GM12878 (cell line): Measurements from ENCODE around the gene CLCNKB. TPM values are rescaled to one million over a fixed set of nuclear protein-coding genes. Genes with fewer than 3 reads are reported as not detected.

Experiments
- ATAC-seq: fragments of 200-7000 bp; cut with Tn5 transposase; 3 replicates; pipeline ENCODE4 v1.9.1; 2020; ENCODE audit warnings: mild to moderate bottlenecking, moderate library complexity
- BruUV-seq: library from RNA; stranded (reverse); fragments of 400-500 nt; replicated peaks from 2 replicates; lab custom pipeline; 2021; lab: Mats Ljungman, UMichigan
- CTCF ChIA-PET: fragments of 300-600 bp; sonication (Branson Sonifier 250); formaldehyde crosslinking; extraction: SDS; loops from one replicate; lab custom pipeline; 2021; ENCODE audit warnings: inconsistent platforms; lab: Yijun Ruan, JAX
- POLR2A ChIA-PET: fragments of 350-600 bp; formaldehyde crosslinking; extraction: SDS; loops from one replicate; lab custom pipeline; 2021; ENCODE audit warnings: inconsistent platforms; lab: Charles Lee
- RAD21 ChIA-PET: fragments of 300-600 bp; sonication (Branson Sonifier 250); formaldehyde crosslinking; loops from one replicate; lab custom pipeline; 2023; ENCODE audit warnings: antibody characterized with exemption; ENCODE audit not compliant: unreplicated experiment; lab: Charles Lee
- SMC1A ChIA-PET: fragments of 300-600 bp; sonication (Branson Sonifier 250); formaldehyde crosslinking; loops from one replicate; lab custom pipeline; 2023; ENCODE audit not compliant: unreplicated experiment, uncharacterized antibody; lab: Charles Lee
- DNase-seq: peaks from one replicate; pipeline ENCODE4 v3.0.0-alpha.2; 2011; ENCODE audit warnings: low read depth, low spot score
- FAIRE-seq: peaks from 3 replicates; lab custom pipeline; 2011; peaks lifted over from hg19 to GRCh38; lab: Jason Lieb, UNC
- H2AFZ ChIP-seq: 2 replicates; pipeline ENCODE4 v1.6.0; 2011; ENCODE audit warnings: low read depth, low read length, control low read depth; ENCODE audit not compliant: control insufficient read depth
- H3K27ac ChIP-seq: 2 replicates; pipeline ENCODE4 v1.5.1; 2011; ENCODE audit warnings: control low read depth; ENCODE audit not compliant: control insufficient read depth, insufficient read depth
- H3K27me3 ChIP-seq, 2 experiments: replicated peaks in 1 of 2; 2 replicates each; pipeline versions ENCODE4 v1.6.0 to v1.6.1; 2011; ENCODE audit warnings: low read length in 1 of 2; ENCODE audit not compliant: control insufficient read depth in 2 of 2, insufficient read depth in 2 of 2
- H3K36me3 ChIP-seq, 2 experiments: 2 replicates each; pipeline ENCODE4 v1.5.1; 2011; ENCODE audit warnings: low read length in 1 of 2; ENCODE audit not compliant: control insufficient read depth in 2 of 2, insufficient read depth in 2 of 2
- H3K4me1 ChIP-seq: 2 replicates; pipeline ENCODE4 v1.6.1; 2011; ENCODE audit warnings: mild to moderate bottlenecking, low read length, moderate library complexity, mixed read lengths; ENCODE audit not compliant: control insufficient read depth, insufficient read depth
- H3K4me2 ChIP-seq: 2 replicates; pipeline ENCODE4 v1.6.0; 2011; ENCODE audit warnings: control low read depth; ENCODE audit not compliant: control insufficient read depth, insufficient read depth
- H3K4me3 ChIP-seq: fragments of 200-600 bp; sonication (generic); 2 replicates; pipeline ENCODE4 v1.5.1; 2016
- H3K79me2 ChIP-seq: 2 replicates; pipeline ENCODE4 v1.6.0; 2011; ENCODE audit warnings: low read length; ENCODE audit not compliant: control insufficient read depth, insufficient read depth
- H3K9ac ChIP-seq: 2 replicates; pipeline ENCODE4 v1.8.0; 2011; ENCODE audit warnings: low read length, control low read depth, mixed read lengths; ENCODE audit not compliant: control insufficient read depth, insufficient read depth
- H3K9me3 ChIP-seq: replicated peaks from 3 replicates; pipeline ENCODE4 v1.5.1; 2011; ENCODE audit warnings: mild to moderate bottlenecking, low read length; ENCODE audit not compliant: control insufficient read depth, insufficient read depth
- H4K20me1 ChIP-seq: 2 replicates; pipeline ENCODE4 v1.6.0; 2011; ENCODE audit not compliant: control insufficient read depth, insufficient read depth
- CHD2 ChIP-seq: IDR thresholded peaks from 2 replicates; pipeline ENCODE4 v1.6.1; 2011; ENCODE audit warnings: low read depth, low read length, improper control_type of control experiment, borderline replicate concordance
- HCFC1 ChIP-seq: fragments of 150-350 bp; IDR thresholded peaks from 2 replicates; pipeline ENCODE4 v1.6.1; 2014; ENCODE audit warnings: low read length
- NFYB ChIP-seq: IDR thresholded peaks from 2 replicates; pipeline ENCODE4 v1.6.1; 2011; ENCODE audit warnings: low read depth, mild to moderate bottlenecking, low read length, improper control_type of control experiment, moderate library complexity; ENCODE audit not compliant: insufficient read depth
- RAD21 ChIP-seq: IDR thresholded peaks from 2 replicates; pipeline ENCODE4 v1.6.1; 2011; ENCODE audit warnings: mild to moderate bottlenecking, low read depth, low read length, moderate library complexity; ENCODE audit not compliant: insufficient read depth
- SMARCA5 ChIP-seq: fragments of 450-650 bp; IDR thresholded peaks from 2 replicates; pipeline ENCODE4 v1.6.1; 2017; ENCODE audit warnings: mild to moderate bottlenecking
- YY1 ChIP-seq: IDR thresholded peaks from 2 replicates; pipeline ENCODE4 v1.6.1; 2011; ENCODE audit warnings: low read depth, mild to moderate bottlenecking, low read length
- ZNF217 ChIP-seq: fragments of 450-650 bp; IDR thresholded peaks from 2 replicates; pipeline ENCODE4 v1.6.1; 2017; ENCODE audit warnings: antibody characterized with exemption, mild to moderate bottlenecking
- WGBS: methylation state at CpG from one replicate; pipeline ENCODE4 v1.1.6; 2016; ENCODE audit warnings: low lambda C conversion rate; ENCODE audit not compliant: insufficient replicate concordance, insufficient coverage; ENCODE audit errors: missing lambda C conversion rate; 5-methylcytosine and 5-hydroxymethylcytosine counted together
- in situ Hi-C: fragments of 300-500 bp; cut with MboI; formaldehyde crosslinking; loops from 9 replicates; pipeline ENCODE4 v1.14.3; 2018; ENCODE audit warnings: mixed read lengths
- intact Hi-C: fragments of 100-400 bp; cut with micrococcal nuclease; formaldehyde crosslinking; loops from one replicate; pipeline ENCODE4 v1.14.2; 2022; ENCODE audit not compliant: unreplicated experiment
- polyA plus RNA-seq, 11 experiments: library from polyadenylated mRNA; depleted of rRNA in 4 of 11; unstranded in 6 of 11; stranded (reverse) in 5 of 11; fragments of >200 nt; fragmentation: Nextera tagmentation in 4 of 11; fragmentation: Illumina TruSeq in 1 of 11; extraction: Ambion mirVana in 4 of 11; extraction: Trizol in 1 of 11; gene quantifications; 1 replicate in 1 of 11; 2 replicates in 10 of 11; pipeline versions ENCODE4 v1.2.1 to v1.2.3, GENCODE V29; 2011 to 2016; ENCODE audit warnings: inconsistent platforms in 2 of 11, missing spikeins in 2 of 11, low read depth in 1 of 11
- total RNA-seq, 4 experiments: library from RNA; depleted of rRNA in 3 of 4; stranded (reverse); fragments of >200 nt in 3 of 4; fragmentation: Illumina TruSeq in 1 of 4; extraction: Trizol in 1 of 4; gene quantifications; 2 replicates each; pipeline versions ENCODE4 v1.2.1 to v1.2.3, GENCODE V29; 2013 to 2021
- TF ChIP-seq, protein P1 (sequence below): fragments of 450-650 bp; IDR thresholded peaks from 2 replicates; pipeline ENCODE4 v1.6.1; 2018; ENCODE audit warnings: mild to moderate bottlenecking, low read depth, moderate library complexity; ENCODE audit not compliant: partially characterized antibody
- TF ChIP-seq, protein P2 (sequence below): IDR thresholded peaks from 2 replicates; pipeline ENCODE4 v1.6.1; 2011; ENCODE audit warnings: low read depth, low read length, improper control_type of control experiment, borderline replicate concordance
- TF ChIP-seq, protein P3 (sequence below): IDR thresholded peaks from 2 replicates; pipeline ENCODE4 v1.6.1; 2012; ENCODE audit warnings: improper control_type of control experiment, low read depth, low read length; ENCODE audit not compliant: insufficient replicate concordance

Gene CLCNKB
- total and polyA plus RNA-seq, 10 of the 15 experiments (the other 5 are each of a cell fraction or from before 2014, with no cell fraction given), result 0.05 TPM; not detected in 9

DNA sequence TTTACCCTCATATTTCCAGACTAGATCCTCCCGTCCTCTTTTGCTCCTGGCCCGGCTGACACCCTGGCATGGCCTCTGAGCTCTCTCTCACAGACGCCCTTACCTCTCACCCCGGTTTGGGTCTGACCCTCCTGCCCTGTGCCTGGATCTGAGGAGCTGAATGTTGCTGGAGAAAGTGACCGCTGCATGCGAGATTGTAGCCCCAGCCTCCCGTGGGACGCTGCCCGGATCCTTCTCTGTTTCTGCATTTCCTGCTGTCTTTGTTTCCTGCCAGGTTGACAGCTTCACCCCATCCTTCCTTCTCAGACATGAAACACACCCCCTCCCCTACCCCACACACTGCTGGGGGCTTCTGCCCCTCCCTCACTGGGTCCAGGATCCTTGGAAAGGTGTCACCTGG is 20.3 kb downstream of the CLCNKB start:
- in situ Hi-C loops, result no loop called here
- H3K9me3 ChIP-seq, result no peaks in the 10 kb centered on the region
- no peak overlapping the region for H3K27ac ChIP-seq
- FAIRE-seq, result no peak
- ChIA-PET POLR2A (no interaction called here), RAD21 (no interaction called here), CTCF (interaction anchor here (1.3 to 1.6 kb wide), 3 partner anchors 10 to 15 kb away, joined by 5 read pairs; no protein-coding TSS in a partner anchor), SMC1A (no interaction called here)
- BruUV-seq, result no TSS peak
- no peaks in the 10 kb centered on the region for H4K20me1 ChIP-seq
- H3K4me2 ChIP-seq, result no peak overlapping the region
- no peak for ATAC-seq
- intact Hi-C loops, result no loop called here
- H3K79me2 ChIP-seq, result no peaks in the 10 kb centered on the region
- H3K4me1 ChIP-seq, result no peaks in the 10 kb centered on the region
- H3K36me3 ChIP-seq, result no peaks in the 10 kb centered on the region
- no peaks in the 10 kb centered on the region; a peak in 1 of 4 replicates for H3K27me3 ChIP-seq
- H3K9ac ChIP-seq, result no peak overlapping the region
- WGBS, result 14% methylated on average over 9 of the region's 9 CpGs
- H3K4me3 ChIP-seq, result no peak overlapping the region
- H2AFZ ChIP-seq, result no peak overlapping the region
- DNase-seq, result no peak
- TF ChIP-seq ZNF217 (no peak), RAD21 (no peak), SMARCA5 (no peak), HCFC1 (no peak), CHD2 (no peak), NFYB (no peak), YY1 (no peak)
- TF ChIP-seq, protein P1, sequence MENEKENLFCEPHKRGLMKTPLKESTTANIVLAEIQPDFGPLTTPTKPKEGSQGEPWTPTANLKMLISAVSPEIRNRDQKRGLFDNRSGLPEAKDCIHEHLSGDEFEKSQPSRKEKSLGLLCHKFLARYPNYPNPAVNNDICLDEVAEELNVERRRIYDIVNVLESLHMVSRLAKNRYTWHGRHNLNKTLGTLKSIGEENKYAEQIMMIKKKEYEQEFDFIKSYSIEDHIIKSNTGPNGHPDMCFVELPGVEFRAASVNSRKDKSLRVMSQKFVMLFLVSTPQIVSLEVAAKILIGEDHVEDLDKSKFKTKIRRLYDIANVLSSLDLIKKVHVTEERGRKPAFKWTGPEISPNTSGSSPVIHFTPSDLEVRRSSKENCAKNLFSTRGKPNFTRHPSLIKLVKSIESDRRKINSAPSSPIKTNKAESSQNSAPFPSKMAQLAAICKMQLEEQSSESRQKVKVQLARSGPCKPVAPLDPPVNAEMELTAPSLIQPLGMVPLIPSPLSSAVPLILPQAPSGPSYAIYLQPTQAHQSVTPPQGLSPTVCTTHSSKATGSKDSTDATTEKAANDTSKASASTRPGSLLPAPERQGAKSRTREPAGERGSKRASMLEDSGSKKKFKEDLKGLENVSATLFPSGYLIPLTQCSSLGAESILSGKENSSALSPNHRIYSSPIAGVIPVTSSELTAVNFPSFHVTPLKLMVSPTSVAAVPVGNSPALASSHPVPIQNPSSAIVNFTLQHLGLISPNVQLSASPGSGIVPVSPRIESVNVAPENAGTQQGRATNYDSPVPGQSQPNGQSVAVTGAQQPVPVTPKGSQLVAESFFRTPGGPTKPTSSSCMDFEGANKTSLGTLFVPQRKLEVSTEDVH, result no peak
- TF ChIP-seq, protein P2, sequence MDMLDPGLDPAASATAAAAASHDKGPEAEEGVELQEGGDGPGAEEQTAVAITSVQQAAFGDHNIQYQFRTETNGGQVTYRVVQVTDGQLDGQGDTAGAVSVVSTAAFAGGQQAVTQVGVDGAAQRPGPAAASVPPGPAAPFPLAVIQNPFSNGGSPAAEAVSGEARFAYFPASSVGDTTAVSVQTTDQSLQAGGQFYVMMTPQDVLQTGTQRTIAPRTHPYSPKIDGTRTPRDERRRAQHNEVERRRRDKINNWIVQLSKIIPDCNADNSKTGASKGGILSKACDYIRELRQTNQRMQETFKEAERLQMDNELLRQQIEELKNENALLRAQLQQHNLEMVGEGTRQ, result no peak
- TF ChIP-seq, protein P3, sequence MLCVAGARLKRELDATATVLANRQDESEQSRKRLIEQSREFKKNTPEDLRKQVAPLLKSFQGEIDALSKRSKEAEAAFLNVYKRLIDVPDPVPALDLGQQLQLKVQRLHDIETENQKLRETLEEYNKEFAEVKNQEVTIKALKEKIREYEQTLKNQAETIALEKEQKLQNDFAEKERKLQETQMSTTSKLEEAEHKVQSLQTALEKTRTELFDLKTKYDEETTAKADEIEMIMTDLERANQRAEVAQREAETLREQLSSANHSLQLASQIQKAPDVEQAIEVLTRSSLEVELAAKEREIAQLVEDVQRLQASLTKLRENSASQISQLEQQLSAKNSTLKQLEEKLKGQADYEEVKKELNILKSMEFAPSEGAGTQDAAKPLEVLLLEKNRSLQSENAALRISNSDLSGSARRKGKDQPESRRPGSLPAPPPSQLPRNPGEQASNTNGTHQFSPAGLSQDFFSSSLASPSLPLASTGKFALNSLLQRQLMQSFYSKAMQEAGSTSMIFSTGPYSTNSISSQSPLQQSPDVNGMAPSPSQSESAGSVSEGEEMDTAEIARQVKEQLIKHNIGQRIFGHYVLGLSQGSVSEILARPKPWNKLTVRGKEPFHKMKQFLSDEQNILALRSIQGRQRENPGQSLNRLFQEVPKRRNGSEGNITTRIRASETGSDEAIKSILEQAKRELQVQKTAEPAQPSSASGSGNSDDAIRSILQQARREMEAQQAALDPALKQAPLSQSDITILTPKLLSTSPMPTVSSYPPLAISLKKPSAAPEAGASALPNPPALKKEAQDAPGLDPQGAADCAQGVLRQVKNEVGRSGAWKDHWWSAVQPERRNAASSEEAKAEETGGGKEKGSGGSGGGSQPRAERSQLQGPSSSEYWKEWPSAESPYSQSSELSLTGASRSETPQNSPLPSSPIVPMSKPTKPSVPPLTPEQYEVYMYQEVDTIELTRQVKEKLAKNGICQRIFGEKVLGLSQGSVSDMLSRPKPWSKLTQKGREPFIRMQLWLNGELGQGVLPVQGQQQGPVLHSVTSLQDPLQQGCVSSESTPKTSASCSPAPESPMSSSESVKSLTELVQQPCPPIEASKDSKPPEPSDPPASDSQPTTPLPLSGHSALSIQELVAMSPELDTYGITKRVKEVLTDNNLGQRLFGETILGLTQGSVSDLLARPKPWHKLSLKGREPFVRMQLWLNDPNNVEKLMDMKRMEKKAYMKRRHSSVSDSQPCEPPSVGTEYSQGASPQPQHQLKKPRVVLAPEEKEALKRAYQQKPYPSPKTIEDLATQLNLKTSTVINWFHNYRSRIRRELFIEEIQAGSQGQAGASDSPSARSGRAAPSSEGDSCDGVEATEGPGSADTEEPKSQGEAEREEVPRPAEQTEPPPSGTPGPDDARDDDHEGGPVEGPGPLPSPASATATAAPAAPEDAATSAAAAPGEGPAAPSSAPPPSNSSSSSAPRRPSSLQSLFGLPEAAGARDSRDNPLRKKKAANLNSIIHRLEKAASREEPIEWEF, result no peak
